ENCODE data around the gene SLC25A40. TPM values are rescaled to one million over a fixed set of nuclear protein-coding genes. Genes with fewer than 3 reads are reported as not detected.
"Not testable (repeated sequence)": the region's sequence is repeated elsewhere in the genome, so short reads cannot be mapped to it uniquely, and the experiment has no call there.

The SLC25A40 gene
- total RNA-seq, 1 experiment from 2014 or later: 43.7 TPM

GRCh38 chr7:87870471-87870870, 5.7 kb downstream of the SLC25A40 start:
- no peak for TF ChIP-seq REST (IDR thresholded peaks at IDR 0.05; ENCODE audit: insufficient read depth in 1 of 2, low read depth in 2 of 2, low read length in 1 of 2)
- no peak for TF ChIP-seq CTCF (IDR thresholded peaks at IDR 0.05)
- TF ChIP-seq POLR2AphosphoS5 (IDR thresholded peaks at IDR 0.05; ENCODE audit: low read depth, low read length): no peak
- no peak for TF ChIP-seq TCF7L2 (IDR thresholded peaks at IDR 0.05; ENCODE audit: low read depth, low read length)
- TF ChIP-seq SIN3A (IDR thresholded peaks at IDR 0.05; ENCODE audit: borderline replicate concordance, insufficient read depth, low read depth, low read length): no peak
- intact Hi-C loops (cut with micrococcal nuclease; ENCODE audit: unreplicated experiment) (no loop called here), in situ Hi-C loops (cut with HindIII; ENCODE audit: low pct_unique_long_range_greater_than_20kb, low sequenced_read_pairs) (no loop called here)
- ATAC-seq (no peak), DNase-seq (ENCODE audit: low read depth, low spot score) (no peak)
- H3K36me3 ChIP-seq (ENCODE audit: control insufficient read depth, insufficient read depth, low read length): no peaks in the 10 kb centered on the region; the same call in 1 of the 2 replicates
- peaks cover 12% of the 10 kb centered on the region; the same call in 1 of the 2 replicates for H3K4me1 ChIP-seq (ENCODE audit: control insufficient read depth, insufficient read depth, low read length)
- BruUV-seq (replicated peaks): no TSS peak
- ChIA-PET POLR2A (no interaction called here), CTCF (no interaction called here)
- H3K27me3 ChIP-seq (ENCODE audit: control insufficient read depth, insufficient read depth, low read length): no peaks in the 10 kb centered on the region
- H3K27ac ChIP-seq (ENCODE audit: low read length): no peak overlapping the region
- H3K4me3 ChIP-seq (ENCODE audit: low read depth in 2 of 2, low read length in 2 of 2): no peak overlapping the region
- H3K9me3 ChIP-seq (ENCODE audit: control insufficient read depth, insufficient read depth, low read depth, low read length): peaks cover 34% of the 10 kb centered on the region; the same call in 1 of the 2 replicates

- H3K27me3 ChIP-seq (ENCODE audit: control insufficient read depth, insufficient read depth, low read length); CTCF ChIA-PET; H3K4me1 ChIP-seq (ENCODE audit: control insufficient read depth, insufficient read depth, low read length); in situ Hi-C loops (cut with HindIII; ENCODE audit: low pct_unique_long_range_greater_than_20kb, low sequenced_read_pairs); H3K4me3 ChIP-seq (ENCODE audit: low read depth in 2 of 2, low read length in 2 of 2); DNase-seq (ENCODE audit: low read depth, low spot score); POLR2A ChIA-PET; intact Hi-C loops (cut with micrococcal nuclease; ENCODE audit: unreplicated experiment); BruUV-seq (replicated peaks); ATAC-seq; H3K27ac ChIP-seq (ENCODE audit: low read length); H3K36me3 ChIP-seq (ENCODE audit: control insufficient read depth, insufficient read depth, low read length): not testable (repeated sequence)
- peaks cover 27% of the 10 kb centered on the region; the same call in 1 of the 2 replicates for H3K9me3 ChIP-seq (ENCODE audit: control insufficient read depth, insufficient read depth, low read depth, low read length)
Observed at GRCh38 chr7:87866533-87866932, 9.6 kb downstream of the SLC25A40 start.

GRCh38 chr7:87866089-87866488, 10.1 kb downstream of the SLC25A40 start:
- DNase-seq (ENCODE audit: low read depth, low spot score) (no peak), ATAC-seq (no peak)
- no TSS peak for BruUV-seq (replicated peaks)
- TF ChIP-seq POLR2AphosphoS5 (IDR thresholded peaks at IDR 0.05; ENCODE audit: low read depth, low read length) (no peak), TCF7L2 (IDR thresholded peaks at IDR 0.05; ENCODE audit: low read depth, low read length) (no peak), CTCF (IDR thresholded peaks at IDR 0.05) (no peak), REST (IDR thresholded peaks at IDR 0.05; ENCODE audit: insufficient read depth in 1 of 2, low read depth in 2 of 2, low read length in 1 of 2) (no peak), SIN3A (IDR thresholded peaks at IDR 0.05; ENCODE audit: borderline replicate concordance, insufficient read depth, low read depth, low read length) (no peak)
- in situ Hi-C loops (cut with HindIII; ENCODE audit: low pct_unique_long_range_greater_than_20kb, low sequenced_read_pairs) (no loop called here), intact Hi-C loops (cut with micrococcal nuclease; ENCODE audit: unreplicated experiment) (no loop called here)
- Histone ChIP-seq H3K27me3 (ENCODE audit: control insufficient read depth, insufficient read depth, low read length) (no peaks in the 10 kb centered on the region), H3K27ac (ENCODE audit: low read length) (no peak overlapping the region), H3K9me3 (ENCODE audit: control insufficient read depth, insufficient read depth, low read depth, low read length) (peaks cover 23% of the 10 kb centered on the region; the same call in 1 of the 2 replicates), H3K36me3 (ENCODE audit: control insufficient read depth, insufficient read depth, low read length) (no peaks in the 10 kb centered on the region), H3K4me1 (ENCODE audit: control insufficient read depth, insufficient read depth, low read length) (no peaks in the 10 kb centered on the region), H3K4me3 (ENCODE audit: low read depth in 2 of 2, low read length in 2 of 2) (no peak overlapping the region)
- CTCF ChIA-PET: no interaction called here
- POLR2A ChIA-PET: no interaction called here
